NCI-H1436 treated with DMSO at 0.1 percent for 48 hours (cell line): Measurements from ENCODE around the gene TEKT3.
A peak's percentile ranks its signal among the peaks of the same experiment; 100 is the strongest.

Experiments used
- DNase-seq: peaks from one replicate; lab custom pipeline; 2025; lab: John Stamatoyannopoulos, UW

Gene TEKT3

DNA sequence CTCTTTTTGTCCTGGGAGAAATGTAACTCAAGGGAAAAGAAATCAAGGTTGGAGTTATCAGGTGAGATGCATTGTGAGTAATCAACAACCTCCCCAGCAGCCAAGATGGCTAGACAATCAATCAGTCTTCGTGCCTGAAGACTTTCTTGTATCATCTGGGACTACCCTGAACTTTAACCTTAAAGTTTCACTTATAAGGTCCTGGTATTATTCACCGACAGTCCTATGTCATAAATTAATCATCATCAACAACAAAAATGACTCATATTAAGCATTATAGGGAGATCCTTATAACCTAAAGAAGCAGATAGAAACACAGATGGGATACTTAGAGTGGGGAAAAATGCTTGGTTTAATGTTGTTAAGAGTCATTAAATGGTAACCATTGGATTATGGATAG, 7.7 kb upstream of the TEKT3 start:
- no peak for DNase-seq

DNA sequence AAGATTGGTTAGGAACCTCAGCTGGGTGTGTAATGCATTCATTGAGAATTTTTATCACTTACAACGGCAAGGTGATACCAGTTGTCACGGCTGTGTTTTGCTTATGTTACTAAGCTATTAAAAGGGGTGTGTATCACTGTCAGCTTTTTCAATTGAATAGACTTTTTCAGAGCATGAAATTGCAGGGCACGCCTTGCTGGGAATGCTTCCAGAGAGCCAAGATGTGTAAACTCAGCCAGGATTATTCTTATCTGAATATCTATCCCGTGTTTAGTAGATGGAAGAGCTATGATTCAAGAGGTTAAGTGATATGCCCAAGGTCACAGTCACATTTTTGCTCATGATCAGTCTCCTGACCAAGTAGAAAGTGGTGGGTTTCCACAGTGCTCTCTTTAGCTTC, 6.6 kb upstream of the TEKT3 start:
- DNase-seq, result peak; percentile 70

DNA sequence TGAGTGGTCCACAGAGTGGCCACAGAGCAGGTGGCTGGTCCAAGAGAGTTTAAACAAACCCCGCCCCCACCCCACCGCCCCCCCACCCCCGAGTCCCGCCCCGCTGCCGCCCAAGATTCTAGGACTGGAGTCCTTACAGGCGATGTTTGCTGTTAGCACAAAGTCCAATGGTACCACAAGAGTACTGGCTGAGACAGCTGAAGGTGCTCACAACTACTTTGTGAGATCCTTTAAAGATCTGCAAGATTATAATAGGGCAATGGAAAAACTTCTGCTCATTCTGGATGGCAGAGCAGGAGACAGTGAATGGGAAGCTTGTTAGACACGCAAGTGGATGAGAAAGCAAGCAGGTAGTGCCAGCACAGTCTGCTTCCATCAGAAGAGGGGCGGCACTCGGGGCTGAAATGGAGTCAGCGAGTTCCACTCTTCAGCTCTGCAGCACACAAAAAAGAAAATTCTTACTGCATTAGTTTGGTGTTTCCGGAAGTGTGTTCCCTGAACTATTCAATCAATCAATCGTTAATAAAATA, 4.7 kb upstream of the TEKT3 start:
- DNase-seq, result no peak

DNA sequence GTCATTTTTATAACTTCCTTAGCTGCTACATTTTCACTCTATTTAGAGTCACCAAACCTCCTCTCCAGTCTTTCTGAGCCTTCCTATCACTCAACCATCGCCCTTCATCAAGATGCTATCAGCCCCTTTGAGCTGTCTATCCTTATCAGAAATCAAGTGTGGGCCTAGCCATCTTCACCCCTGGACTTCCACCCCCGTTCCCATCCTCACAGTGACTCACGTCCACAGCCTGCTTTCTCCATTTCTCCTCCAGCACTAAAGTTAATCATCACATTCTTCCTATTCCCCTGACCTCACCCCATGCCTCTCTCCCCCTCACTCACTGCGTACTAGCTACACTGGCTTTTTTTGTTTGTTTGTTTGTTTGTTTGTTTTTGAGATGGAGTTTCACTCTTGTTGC, 2.4 kb upstream of the TEKT3 start:
- DNase-seq, result no peak

DNA sequence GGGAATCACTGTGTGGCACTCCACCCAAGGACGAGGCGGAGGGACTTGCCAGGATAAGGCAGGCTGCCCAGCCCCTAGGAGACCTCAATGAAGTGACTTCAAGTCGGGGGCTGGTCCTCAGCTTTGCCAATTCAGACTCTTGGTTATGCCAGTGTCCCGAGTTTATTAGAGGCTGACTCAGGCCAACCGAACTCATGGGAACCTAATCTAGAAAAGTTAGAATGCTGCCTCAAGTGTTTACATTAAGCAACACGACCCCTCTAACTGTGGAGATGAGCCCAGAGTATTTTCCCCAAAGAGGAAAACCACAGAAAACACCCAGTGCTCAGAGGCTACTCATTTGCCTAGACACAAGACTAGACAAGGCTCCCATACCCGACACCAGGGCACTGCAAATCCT, 1.1 kb upstream of the TEKT3 start:
- no peak for DNase-seq

DNA sequence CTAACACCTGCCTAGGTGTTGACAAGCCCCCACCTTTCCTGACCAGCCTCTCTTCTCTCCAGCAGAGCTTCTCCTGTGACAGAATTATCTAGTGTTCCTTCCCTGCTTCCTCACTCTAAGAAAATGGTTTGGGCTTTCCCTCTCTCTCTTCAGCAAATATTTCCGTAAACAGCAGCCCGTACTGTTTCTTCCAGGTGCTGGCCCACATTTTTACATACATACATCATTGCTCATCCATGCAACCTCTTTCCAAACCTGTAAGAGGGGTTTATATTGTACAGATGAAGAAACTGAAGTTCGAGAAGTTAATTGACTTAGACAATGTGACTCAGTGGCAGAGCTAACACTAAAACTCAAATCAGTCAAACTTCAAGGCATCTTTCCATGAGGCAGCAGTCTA, 569 bp upstream of the TEKT3 start:
- DNase-seq, result no peak

DNA sequence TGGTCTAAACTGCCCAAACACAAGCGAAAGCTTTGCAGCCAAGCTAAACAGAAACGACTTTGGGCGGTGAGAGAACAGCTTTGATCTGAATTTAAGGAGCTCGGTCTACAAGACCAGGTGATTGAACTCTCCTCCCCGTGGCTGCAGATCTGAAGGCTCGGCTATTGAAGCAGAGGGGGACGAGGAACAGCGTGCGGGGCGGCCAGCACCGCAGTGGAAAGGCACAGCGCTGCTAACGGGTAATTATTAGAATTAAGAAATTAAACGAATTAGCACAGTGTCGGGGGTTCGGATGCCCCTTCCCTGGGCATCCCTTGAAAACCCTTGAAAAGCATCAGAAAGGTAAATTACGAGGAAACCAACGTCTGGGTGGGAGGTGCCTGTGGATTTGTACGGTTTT, 431 bp downstream of the TEKT3 start:
- DNase-seq, result no peak

DNA sequence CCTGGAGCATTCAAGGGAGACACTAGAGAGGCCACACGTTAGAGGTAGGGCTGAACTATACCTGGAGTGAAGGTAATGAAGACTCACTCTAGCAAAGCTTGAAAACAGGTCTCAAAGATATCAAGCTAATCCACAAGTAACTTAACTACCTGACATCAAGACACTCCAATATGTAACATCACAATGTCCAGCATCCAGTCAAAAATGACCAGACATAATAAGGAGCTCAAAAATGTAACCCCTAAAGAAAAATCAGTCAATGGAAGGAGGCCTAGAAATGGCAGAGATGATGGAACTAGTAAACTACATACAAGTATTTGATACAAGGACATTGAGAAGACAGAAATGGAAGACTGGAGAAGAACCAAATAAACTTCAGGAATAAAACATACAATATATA, 6.0 kb downstream of the TEKT3 start:
- DNase-seq, result no peak

DNA sequence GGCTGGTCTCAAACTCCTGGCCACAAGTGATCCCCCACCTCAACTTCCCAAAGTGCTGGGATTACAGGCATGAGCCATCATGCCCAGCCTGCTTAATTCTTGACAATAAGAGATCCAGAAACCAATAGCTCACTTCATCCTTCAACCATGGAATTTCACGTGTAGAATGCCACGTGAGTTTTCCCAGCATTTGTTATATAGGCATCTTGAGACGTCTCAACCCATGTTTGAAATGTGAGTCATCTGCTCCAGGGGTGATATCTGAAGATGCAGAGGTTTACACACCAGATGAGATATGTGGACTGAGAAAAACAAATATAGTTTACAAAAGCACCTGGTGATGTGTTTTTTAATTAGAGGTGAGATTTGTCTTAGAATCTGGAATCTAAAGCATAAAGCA, 7.1 kb downstream of the TEKT3 start:
- no peak for DNase-seq

DNA sequence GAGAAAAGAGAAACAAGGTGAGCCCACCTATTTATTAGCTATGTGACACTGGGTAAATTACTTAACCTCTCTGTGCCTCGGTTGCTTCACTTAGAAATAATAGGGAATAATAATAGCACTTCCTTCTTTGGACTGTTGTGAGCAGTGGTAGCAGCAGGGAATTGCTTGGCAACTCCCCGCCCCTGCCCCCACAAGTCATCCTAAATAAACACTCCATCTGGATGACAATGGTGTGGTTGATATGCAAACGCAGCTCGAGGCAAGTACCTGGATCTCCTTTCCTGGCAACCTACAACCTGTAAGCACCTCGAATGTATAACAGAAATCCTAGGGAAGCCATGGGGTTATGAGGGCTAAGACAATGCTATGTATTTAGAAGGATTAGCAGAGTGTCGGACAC, 9.1 kb downstream of the TEKT3 start:
- no peak for DNase-seq

DNA sequence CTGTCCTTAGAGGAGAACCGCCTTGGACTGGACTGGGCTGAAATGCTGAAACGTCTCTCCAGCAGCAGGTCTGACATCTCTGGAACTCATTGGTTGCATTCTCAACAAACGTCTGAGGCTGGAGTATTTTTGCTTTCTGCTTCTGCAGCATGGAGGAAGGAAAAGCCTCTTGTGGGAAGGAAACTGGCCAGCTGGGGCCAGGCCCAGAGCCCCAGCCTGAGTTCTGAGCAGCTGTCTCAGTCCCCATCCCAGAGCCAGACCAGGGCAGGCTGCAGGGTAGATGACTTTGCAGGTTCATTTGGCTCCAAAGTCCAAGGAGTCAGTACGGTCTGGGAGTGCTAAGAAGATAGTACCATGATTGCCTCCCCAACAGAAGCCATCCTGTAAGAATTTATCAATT, 18.3 kb downstream of the TEKT3 start:
- DNase-seq, result no peak

DNA sequence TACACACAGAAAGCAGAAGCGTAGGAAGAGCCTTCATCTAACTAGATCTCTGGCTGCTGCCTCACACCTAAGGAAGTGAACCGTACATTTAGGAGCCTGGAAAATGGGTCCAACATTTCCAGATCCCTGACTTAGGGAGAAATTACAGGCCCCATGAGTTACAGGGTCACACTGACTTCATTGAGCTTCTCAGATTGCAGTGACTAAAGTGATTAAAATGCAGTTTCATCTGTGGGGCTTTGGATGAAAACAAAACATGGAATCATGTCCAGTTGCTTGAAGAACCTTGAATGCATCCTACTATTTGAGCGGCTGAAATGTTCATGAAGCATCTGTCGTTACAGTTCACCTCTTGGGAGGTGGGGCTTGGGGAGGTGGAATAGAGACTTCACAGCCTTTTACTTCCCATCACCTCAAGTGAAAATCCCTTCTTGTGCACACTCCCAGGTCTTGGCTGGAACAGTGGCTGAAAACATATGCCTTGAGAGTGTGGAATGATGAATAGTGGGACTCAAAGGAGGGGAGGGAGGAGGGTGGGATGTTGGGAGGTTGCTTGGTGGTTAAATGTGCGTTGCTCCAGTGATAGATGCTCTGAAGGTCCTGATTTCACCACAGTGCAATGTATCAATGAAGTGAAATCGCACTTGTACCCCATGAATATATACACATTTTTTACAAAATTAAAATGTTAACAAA, 19.7 kb downstream of the TEKT3 start:
- DNase-seq, result no peak

DNA sequence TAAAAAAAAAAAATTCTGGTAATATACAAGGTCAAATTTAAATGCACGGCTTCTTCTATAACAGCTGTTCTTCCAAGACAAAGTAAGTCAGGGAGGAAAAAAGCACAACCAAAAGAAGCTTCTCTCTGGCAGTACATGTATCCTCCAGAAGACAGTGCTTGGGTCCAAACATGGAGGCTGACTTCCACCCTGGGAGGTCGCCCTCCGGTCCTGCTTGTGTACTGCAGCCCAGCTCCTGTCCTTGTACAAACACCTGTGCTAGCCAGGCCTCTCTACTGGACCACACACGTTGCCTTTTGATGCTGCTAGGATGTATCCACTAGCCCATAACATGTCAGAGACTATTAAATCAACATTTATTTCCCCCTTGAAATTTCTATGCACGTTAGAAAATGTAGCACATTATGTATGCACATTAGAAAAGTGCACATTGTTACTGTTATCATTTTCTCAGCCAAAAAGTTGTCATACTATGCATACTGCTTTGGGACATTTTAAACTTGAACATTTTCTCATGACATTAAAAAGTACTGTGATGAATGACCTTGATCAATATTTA, 21.9 kb downstream of the TEKT3 start:
- DNase-seq, result no peak

DNA sequence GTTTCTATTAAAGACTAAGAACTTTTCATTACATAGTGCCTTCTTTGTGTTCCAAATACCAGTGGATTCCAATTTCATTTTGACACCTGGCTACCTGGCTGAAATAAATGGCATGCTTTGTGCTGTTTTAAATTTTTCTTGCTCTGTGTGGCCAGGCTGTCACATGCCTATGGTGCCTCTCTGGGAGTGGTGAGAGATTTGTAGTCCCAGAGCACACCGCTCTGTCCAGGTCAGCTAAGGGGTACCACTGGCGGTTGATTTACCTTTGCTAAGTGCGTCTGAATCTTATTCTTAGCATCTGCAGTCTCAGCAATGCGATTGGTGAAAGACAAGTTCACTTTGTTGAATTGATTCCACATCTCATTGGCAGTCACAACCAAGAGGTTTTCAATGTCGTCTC, 29.4 kb downstream of the TEKT3 start:
- DNase-seq, result no peak

DNA sequence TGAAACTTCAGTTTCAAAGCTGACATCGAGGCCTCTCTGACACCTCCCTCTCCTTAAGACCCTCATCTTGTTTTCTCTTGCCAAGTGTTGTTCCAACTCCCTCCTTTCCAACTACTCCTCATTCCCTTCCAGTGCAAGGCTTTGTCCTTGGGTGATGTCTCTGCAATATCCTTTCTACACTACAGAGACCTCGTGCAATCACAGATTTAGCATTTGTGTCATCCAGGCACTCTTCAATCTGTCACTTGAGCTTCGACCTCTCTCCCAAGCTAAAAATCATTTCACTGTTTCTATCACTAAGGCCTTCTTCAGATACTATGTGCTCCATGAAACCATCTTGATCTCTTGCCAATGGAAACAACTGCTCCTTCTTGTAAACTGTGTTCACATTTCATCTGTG, 31.6 kb downstream of the TEKT3 start:
- DNase-seq, result no peak

DNA sequence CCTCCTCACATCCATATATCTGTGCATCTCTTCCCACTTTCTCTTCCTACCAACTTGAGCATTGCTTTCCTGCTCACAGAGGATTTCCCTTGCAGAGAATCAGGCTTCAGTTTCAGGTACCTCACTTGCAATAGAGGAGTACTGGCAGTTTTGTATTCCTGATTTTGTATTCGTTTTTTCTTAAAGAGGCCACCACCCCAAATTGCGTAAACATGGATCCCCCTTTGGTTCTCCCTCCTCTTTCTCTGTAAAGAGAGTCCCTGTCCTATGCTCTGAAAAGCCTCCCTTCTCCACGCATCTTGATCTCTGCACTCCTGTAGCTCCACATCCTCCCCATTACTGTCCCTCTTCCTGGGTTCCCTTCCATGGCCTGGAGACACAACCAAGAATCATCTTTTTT, 32.2 kb downstream of the TEKT3 start:
- DNase-seq, result no peak

DNA sequence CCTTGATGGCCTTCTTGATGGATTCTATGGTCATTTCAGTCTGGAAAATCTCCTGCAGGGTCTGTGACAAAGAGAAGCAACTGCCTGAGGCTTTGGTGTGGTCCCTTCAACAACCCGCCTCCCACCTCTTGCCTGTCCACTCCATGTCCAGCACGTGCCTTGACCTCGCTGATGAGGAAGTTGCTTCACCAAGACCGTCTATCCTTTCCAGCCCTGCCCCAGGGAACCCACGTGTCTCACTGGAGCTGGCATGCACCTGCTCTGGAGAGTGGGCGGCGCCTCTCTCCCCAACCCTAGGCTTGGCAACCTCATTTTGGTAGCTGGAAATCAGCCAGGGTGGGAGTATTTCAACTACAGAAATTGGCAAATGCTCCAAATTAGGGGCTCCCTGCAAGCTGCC, 32.6 kb downstream of the TEKT3 start:
- DNase-seq, result no peak

DNA sequence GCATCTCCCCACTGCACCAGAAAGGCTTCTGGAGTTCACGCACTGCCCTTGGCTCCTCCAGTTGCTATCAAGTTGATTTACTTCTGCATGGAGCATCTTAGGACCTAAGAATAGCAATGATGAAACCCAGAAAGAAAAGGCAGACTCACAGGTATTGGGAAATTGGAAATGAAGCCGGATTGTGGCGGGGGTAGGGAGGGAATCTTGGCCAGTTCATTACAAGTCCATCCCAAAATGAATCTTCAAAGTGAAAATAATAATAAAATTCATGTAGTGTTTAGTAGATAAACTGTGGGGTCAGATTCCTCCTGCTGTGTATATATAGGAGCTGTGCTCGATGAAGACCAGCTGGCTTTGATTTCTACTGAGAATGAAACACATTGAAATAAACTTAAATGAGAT, 33.7 kb downstream of the TEKT3 start:
- no peak for DNase-seq

DNA sequence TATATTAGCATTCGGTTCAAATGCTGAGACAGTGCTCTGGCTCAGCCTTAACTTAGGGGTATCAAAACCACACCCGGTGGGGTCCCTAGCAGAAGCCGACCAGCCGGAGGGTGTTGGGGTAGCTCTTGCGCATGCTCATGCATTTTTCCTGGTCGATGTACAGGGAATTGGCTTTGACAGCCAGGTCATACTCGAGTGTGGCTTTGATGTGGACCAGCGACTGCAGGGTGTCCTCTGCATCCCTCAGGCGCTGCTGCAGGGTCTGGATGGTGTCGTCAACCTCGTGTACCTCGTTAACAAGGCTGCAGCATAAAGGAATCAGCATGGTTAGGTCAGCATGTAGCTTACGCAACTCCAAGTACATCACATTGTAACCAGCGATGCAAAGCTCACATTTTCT, 37.5 kb downstream of the TEKT3 start:
- DNase-seq, result no peak

DNA sequence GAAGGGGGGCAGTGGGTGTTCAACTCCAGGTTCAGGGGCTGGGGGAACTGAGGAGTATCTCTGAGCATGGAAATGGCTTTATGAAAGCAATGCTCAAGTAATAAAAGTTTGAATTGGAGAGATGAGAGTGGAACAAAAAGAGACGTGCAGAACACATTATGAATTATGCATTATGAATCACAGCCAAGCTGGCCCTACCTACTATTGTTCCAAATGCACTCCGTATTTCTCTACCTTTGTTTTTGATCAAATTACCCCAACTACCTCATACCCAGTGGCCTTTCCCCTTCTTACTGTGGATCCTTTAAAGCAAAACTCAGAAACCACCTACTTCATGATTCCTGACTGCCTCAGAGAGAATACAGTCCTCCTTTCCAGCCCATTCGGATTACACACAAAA, 38.1 kb downstream of the TEKT3 start:
- no peak for DNase-seq

DNA sequence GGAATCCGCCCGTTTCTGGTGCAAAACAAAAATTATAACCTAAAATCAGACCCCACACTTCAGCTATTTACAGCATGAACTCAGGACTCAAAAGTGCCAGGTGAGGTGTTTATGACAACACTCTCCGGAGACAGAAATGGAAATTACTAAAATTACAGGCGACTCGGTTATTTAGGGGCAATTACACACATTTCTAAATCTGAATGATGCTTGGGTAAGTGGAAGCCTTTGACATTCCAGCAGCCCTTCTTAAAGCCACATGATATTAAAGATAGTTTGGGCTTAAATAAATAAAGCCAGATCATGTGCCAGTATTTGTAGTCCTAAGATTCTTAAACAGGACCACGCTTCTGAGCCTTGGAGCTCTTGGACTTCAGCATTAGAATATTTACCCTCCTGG, 39.6 kb downstream of the TEKT3 start:
- DNase-seq, result no peak

DNA sequence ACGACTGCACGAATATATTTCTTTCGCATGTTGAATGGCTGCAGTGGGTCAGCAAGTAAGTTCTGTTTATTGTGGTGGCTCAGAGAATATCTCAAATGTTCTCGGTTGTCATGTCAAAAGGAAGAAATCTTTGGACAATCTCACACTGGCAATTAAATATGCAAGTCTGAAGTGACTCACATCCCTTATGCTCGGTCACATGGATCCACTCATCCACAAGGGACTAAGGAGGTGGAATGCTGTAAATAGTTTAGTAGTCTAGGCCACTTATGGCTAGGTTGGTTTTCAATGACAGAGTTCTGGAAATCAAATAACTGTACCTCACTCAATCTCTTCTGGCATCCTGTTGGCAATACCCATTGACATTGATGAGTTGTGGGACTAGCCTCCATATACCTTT, 43.2 kb downstream of the TEKT3 start:
- no peak for DNase-seq

DNA sequence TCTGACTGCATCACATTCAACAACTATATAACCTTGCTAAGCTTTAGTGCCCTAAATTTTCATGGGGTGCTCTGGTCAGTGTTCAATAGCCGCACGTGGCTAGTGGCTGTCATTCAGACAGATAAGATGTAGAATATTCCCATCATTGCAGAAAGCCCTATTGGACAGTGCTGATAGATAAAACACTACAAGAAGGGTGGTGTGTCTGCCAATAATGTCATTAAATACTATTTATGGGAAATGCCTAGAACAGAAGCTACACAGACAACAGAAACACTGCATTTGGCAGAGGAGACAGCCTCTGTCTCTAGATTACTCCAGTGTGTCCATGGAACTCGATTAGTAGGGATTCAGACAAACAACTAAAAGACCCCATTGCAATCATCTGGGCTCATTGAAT, 47.8 kb downstream of the TEKT3 start:
- DNase-seq, result no peak

DNA sequence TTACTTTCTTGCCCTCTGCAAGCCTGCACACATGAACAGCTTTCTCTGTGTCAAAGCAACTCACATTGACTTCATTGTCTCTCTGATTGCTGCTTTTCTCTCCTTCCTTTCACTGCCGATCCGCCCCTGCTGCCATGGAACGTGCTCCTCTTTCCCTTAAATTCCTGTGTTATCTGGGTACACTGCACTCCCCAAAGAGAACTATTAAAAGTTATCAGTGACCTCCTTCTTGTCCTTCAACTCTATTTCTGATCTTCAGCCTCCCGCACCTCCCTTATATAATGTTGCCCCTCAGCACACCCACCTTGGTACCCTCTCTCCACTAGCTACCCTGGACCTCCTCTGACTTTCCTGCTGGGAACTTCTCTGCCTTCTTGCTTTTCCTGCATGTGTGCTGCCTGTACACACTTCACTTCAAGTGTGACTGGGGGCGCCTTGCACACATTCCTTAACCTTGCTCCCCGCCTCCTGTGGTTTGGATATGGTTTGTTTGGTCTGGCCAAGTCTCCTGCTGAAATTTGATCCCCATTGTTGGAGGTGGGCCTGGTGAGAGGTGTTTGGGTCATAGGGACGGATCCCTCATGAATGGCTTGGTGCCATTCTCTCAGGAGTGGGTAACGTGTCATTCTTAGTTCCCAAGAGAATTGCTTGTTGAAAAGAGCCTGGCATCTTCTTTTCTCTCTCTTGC, 49.6 kb downstream of the TEKT3 start:
- no peak for DNase-seq
